WTC11 (cell line): ENCODE data around the gene ZKSCAN7. TPM values are rescaled to one million over a fixed set of nuclear protein-coding genes. Genes with fewer than 3 reads are reported as not detected.

Source experiments
- ATAC-seq: fragments of 200-7000 bp; cut with Tn5 transposase; 2 replicates; pipeline ENCODE4 v1.10.0; 2021; ENCODE audit warnings: mild to moderate bottlenecking, moderate library complexity
- CTCF ChIA-PET: fragments of 300-600 bp; sonication (Branson Sonifier 250); formaldehyde crosslinking; loops from one replicate; lab custom pipeline; 2021; ENCODE audit warnings: antibody characterized with exemption; lab: Charles Lee
- POLR2A ChIA-PET: fragments of 350-600 bp; sonication (Branson Sonifier 250); formaldehyde crosslinking; loops from one replicate; lab custom pipeline; 2021; ENCODE audit warnings: antibody characterized with exemption; lab: Charles Lee
- DNase-seq: peaks from one replicate; pipeline ENCODE4 v3.0.0; 2021; ENCODE audit warnings: low spot score
- H3K27ac Mint-ChIP-seq: 2 replicates; pipeline ENCODE4 v1.8.0; 2021; ENCODE audit warnings: mixed read lengths
- H3K27me3 Mint-ChIP-seq: 2 replicates; pipeline ENCODE4 v1.8.0; 2021; ENCODE audit warnings: low read depth, mild to moderate bottlenecking, moderate library complexity, mixed read lengths
- H3K36me3 Mint-ChIP-seq: 2 replicates; pipeline ENCODE4 v1.8.0; 2021; ENCODE audit warnings: mixed read lengths
- H3K4me1 Mint-ChIP-seq: 2 replicates; pipeline ENCODE4 v1.8.0; 2022; ENCODE audit warnings: mixed read lengths
- H3K4me3 Mint-ChIP-seq: 2 replicates; pipeline ENCODE4 v1.8.0; 2021; ENCODE audit warnings: mild to moderate bottlenecking, moderate library complexity, mixed read lengths
- H3K9me3 Mint-ChIP-seq: 2 replicates; pipeline ENCODE4 v1.8.0; 2021; ENCODE audit warnings: mixed read lengths
- ESRRA ChIP-seq: sonication (generic); formaldehyde crosslinking; IDR thresholded peaks from 2 replicates; pipeline ENCODE4 v1.8.1; 2022; ENCODE audit warnings: mild to moderate bottlenecking, missing genetic modification reagents, borderline replicate concordance
- FOXP1 ChIP-seq: sonication (generic); formaldehyde crosslinking; IDR thresholded peaks from 2 replicates; pipeline ENCODE4 v1.8.0; 2022; ENCODE audit warnings: missing genetic modification reagents, mild to moderate bottlenecking, moderate library complexity, borderline replicate concordance
- GRHL2 ChIP-seq: fragments of 250-450 bp; sonication (Bioruptor Pico); IDR thresholded peaks from 2 replicates; pipeline ENCODE4 v1.8.0; 2022; ENCODE audit warnings: mild to moderate bottlenecking, moderate library complexity; ENCODE audit not compliant: insufficient replicate concordance, severe bottlenecking
- GTF2I ChIP-seq: fragments of 250-450 bp; sonication (Bioruptor Pico); conservative IDR thresholded peaks from 2 replicates; pipeline ENCODE4 v1.4.0; 2021; ENCODE audit warnings: mild to moderate bottlenecking
- JAZF1 ChIP-seq: fragments of 250-450 bp; sonication (Bioruptor Pico); IDR thresholded peaks from 2 replicates; pipeline ENCODE4 v1.9.0; 2021; ENCODE audit warnings: moderate library complexity, mild to moderate bottlenecking, inconsistent platforms
- OVOL2 ChIP-seq: fragments of 250-450 bp; sonication (Bioruptor Pico); IDR thresholded peaks from 2 replicates; pipeline ENCODE4 v1.9.0; 2021; ENCODE audit warnings: mild to moderate bottlenecking, borderline replicate concordance
- SMAD4 ChIP-seq: sonication (generic); formaldehyde crosslinking; IDR thresholded peaks from 2 replicates; pipeline ENCODE4 v1.8.0; 2022; ENCODE audit warnings: mild to moderate bottlenecking, missing genetic modification reagents
- ZNF121 ChIP-seq: sonication (generic); formaldehyde crosslinking; IDR thresholded peaks from 2 replicates; pipeline ENCODE4 v1.8.0; 2023; ENCODE audit warnings: missing genetic modification reagents
- ZNF232 ChIP-seq: sonication (generic); formaldehyde crosslinking; IDR thresholded peaks from 2 replicates; pipeline ENCODE4 v1.8.0; 2022; ENCODE audit warnings: mild to moderate bottlenecking, missing genetic modification reagents
- ZNF416 ChIP-seq: fragments of 250-450 bp; sonication (Bioruptor Pico); IDR thresholded peaks from 2 replicates; pipeline ENCODE4 v1.9.0; 2021; ENCODE audit warnings: mild to moderate bottlenecking, inconsistent platforms
- total RNA-seq: library from RNA; stranded (reverse); gene quantifications from 3 replicates; pipeline ENCODE4 v1.2.3, GENCODE V29; 2021
- TF ChIP-seq, protein P1 (sequence below): sonication (generic); formaldehyde crosslinking; IDR thresholded peaks from 2 replicates; pipeline ENCODE4 v1.8.0; 2022; ENCODE audit warnings: mild to moderate bottlenecking, missing genetic modification reagents
- TF ChIP-seq, protein P2 (sequence below): sonication (generic); formaldehyde crosslinking; conservative IDR thresholded peaks from 2 replicates; pipeline ENCODE4 v1.8.1; 2022; ENCODE audit warnings: mild to moderate bottlenecking, missing genetic modification reagents
- TF ChIP-seq, protein P3 (sequence below): sonication (generic); formaldehyde crosslinking; IDR thresholded peaks from 2 replicates; pipeline ENCODE4 v1.8.0; 2023; ENCODE audit warnings: missing genetic modification reagents, mild to moderate bottlenecking, borderline replicate concordance
- TF ChIP-seq, protein P4 (sequence below): sonication (generic); formaldehyde crosslinking; IDR thresholded peaks from 2 replicates; pipeline ENCODE4 v1.8.1; 2023; ENCODE audit warnings: mild to moderate bottlenecking, missing genetic modification reagents
- TF ChIP-seq, protein P5 (sequence below): fragments of 250-450 bp; sonication (Bioruptor Pico); conservative IDR thresholded peaks from 2 replicates; pipeline ENCODE4 v1.9.0; 2021; ENCODE audit warnings: mild to moderate bottlenecking
- TF ChIP-seq, protein P6 (sequence below): sonication (generic); formaldehyde crosslinking; IDR thresholded peaks from 2 replicates; pipeline ENCODE4 v1.8.0; 2023; ENCODE audit warnings: missing genetic modification reagents
- TF ChIP-seq, protein P7 (sequence below): fragments of 250-450 bp; sonication (Bioruptor Pico); IDR thresholded peaks from 2 replicates; pipeline ENCODE4 v1.9.0; 2021; ENCODE audit warnings: moderate library complexity, mild to moderate bottlenecking, inconsistent platforms, borderline replicate concordance
- TF ChIP-seq, protein P8 (sequence below): sonication (generic); formaldehyde crosslinking; IDR thresholded peaks from 2 replicates; pipeline ENCODE4 v1.8.1; 2023; ENCODE audit warnings: mild to moderate bottlenecking, missing genetic modification reagents

ZKSCAN7 gene
- total RNA-seq, 1 experiment from 2014 or later = 9.4 TPM

DNA sequence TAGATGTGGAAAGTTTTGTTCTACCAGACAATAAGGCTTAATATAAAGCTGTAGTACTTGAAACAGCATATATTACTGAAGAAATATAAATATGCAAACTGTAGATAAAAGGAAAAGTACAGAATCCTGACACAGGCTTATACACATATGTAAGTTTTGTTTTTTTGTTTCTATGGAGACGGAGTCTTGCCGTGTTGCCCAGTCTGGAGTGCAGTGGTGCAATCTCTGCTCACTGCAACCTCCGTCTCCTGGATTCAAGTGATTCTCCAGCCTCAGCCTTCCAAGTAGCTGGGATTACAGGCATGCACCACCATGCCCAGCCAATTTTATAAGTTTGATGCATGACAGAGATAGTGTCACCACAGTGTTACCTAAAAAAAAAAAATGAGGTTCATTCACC is 48.4 kb upstream of the ZKSCAN7 start:
- CTCF ChIA-PET = no interaction called here
- H3K9me3 Mint-ChIP-seq = peaks cover 16% of the 10 kb centered on the region
- H3K36me3 Mint-ChIP-seq = peaks cover 24% of the 10 kb centered on the region
- DNase-seq (no peak), ATAC-seq (no peak)
- POLR2A ChIA-PET = interaction anchor here (2.0 kb wide), 1 partner anchor 169 kb away, joined by 4 read pairs; the partner anchor contains the start of gene TCAIM
- H3K27me3 Mint-ChIP-seq = peaks cover under 1% of the 10 kb centered on the region; the same call in 1 of the 2 replicates
- no peak overlapping the region; the same call in 1 of the 2 replicates for H3K27ac Mint-ChIP-seq
- H3K4me3 Mint-ChIP-seq = no peak overlapping the region
- TF ChIP-seq, protein P1, sequence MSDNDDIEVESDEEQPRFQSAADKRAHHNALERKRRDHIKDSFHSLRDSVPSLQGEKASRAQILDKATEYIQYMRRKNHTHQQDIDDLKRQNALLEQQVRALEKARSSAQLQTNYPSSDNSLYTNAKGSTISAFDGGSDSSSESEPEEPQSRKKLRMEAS (CRISPR knock-in tag) = no peak
- TF ChIP-seq ZNF121 = peak; percentile 74; the same call in 1 of the 2 replicates
- no peak for TF ChIP-seq FOXP1 (CRISPR knock-in tag)
- TF ChIP-seq ZNF416 = no peak
- TF ChIP-seq GRHL2 (CRISPR knock-in tag) = no peak
- TF ChIP-seq ZNF232 (CRISPR knock-in tag) = no peak
- no peak for TF ChIP-seq OVOL2 (CRISPR knock-in tag)
- H3K4me1 Mint-ChIP-seq = peaks cover 29% of the 10 kb centered on the region

DNA sequence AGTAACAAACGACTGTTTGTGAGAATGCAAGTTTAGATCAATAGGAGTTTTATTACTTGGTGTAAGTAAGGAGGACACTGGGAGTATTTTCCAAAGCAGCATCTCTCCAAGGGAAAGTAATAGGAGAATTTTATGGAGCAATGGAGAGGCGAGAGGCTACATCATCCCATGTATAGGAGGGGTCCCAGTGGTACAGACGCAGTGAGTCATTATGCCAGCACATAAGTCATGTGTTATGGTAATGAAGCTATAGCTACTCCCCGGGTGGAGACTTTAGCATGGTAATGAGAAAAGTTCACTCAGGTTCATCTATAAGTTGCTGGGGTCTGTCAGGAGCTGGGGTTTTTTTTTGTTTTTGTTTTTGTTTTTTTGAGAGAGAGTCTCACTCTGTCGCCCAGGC is 48.0 kb upstream of the ZKSCAN7 start:
- ATAC-seq (peak; percentile 67), DNase-seq (no peak)
- POLR2A ChIA-PET = interaction anchor here (2.0 kb wide), 1 partner anchor 169 kb away, joined by 4 read pairs; the partner anchor contains the start of gene TCAIM
- Mint-ChIP-seq H3K36me3 (peaks cover 20% of the 10 kb centered on the region), H3K9me3 (peaks cover 12% of the 10 kb centered on the region), H3K27me3 (peaks cover 3% of the 10 kb centered on the region; the same call in 1 of the 2 replicates), H3K27ac (no peak overlapping the region; the same call in 1 of the 2 replicates), H3K4me3 (no peak overlapping the region), H3K4me1 (peaks cover 33% of the 10 kb centered on the region)
- TF ChIP-seq, protein P2, sequence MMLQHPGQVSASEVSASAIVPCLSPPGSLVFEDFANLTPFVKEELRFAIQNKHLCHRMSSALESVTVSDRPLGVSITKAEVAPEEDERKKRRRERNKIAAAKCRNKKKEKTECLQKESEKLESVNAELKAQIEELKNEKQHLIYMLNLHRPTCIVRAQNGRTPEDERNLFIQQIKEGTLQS = no peak
- no peak for TF ChIP-seq GRHL2 (CRISPR knock-in tag)
- no peak for TF ChIP-seq JAZF1
- TF ChIP-seq, protein P3, sequence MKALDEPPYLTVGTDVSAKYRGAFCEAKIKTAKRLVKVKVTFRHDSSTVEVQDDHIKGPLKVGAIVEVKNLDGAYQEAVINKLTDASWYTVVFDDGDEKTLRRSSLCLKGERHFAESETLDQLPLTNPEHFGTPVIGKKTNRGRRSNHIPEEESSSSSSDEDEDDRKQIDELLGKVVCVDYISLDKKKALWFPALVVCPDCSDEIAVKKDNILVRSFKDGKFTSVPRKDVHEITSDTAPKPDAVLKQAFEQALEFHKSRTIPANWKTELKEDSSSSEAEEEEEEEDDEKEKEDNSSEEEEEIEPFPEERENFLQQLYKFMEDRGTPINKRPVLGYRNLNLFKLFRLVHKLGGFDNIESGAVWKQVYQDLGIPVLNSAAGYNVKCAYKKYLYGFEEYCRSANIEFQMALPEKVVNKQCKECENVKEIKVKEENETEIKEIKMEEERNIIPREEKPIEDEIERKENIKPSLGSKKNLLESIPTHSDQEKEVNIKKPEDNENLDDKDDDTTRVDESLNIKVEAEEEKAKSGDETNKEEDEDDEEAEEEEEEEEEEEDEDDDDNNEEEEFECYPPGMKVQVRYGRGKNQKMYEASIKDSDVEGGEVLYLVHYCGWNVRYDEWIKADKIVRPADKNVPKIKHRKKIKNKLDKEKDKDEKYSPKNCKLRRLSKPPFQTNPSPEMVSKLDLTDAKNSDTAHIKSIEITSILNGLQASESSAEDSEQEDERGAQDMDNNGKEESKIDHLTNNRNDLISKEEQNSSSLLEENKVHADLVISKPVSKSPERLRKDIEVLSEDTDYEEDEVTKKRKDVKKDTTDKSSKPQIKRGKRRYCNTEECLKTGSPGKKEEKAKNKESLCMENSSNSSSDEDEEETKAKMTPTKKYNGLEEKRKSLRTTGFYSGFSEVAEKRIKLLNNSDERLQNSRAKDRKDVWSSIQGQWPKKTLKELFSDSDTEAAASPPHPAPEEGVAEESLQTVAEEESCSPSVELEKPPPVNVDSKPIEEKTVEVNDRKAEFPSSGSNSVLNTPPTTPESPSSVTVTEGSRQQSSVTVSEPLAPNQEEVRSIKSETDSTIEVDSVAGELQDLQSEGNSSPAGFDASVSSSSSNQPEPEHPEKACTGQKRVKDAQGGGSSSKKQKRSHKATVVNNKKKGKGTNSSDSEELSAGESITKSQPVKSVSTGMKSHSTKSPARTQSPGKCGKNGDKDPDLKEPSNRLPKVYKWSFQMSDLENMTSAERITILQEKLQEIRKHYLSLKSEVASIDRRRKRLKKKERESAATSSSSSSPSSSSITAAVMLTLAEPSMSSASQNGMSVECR (CRISPR knock-in tag) = no peak
- TF ChIP-seq, protein P4, sequence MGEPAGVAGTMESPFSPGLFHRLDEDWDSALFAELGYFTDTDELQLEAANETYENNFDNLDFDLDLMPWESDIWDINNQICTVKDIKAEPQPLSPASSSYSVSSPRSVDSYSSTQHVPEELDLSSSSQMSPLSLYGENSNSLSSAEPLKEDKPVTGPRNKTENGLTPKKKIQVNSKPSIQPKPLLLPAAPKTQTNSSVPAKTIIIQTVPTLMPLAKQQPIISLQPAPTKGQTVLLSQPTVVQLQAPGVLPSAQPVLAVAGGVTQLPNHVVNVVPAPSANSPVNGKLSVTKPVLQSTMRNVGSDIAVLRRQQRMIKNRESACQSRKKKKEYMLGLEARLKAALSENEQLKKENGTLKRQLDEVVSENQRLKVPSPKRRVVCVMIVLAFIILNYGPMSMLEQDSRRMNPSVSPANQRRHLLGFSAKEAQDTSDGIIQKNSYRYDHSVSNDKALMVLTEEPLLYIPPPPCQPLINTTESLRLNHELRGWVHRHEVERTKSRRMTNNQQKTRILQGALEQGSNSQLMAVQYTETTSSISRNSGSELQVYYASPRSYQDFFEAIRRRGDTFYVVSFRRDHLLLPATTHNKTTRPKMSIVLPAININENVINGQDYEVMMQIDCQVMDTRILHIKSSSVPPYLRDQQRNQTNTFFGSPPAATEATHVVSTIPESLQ = no peak
- TF ChIP-seq, protein P5, sequence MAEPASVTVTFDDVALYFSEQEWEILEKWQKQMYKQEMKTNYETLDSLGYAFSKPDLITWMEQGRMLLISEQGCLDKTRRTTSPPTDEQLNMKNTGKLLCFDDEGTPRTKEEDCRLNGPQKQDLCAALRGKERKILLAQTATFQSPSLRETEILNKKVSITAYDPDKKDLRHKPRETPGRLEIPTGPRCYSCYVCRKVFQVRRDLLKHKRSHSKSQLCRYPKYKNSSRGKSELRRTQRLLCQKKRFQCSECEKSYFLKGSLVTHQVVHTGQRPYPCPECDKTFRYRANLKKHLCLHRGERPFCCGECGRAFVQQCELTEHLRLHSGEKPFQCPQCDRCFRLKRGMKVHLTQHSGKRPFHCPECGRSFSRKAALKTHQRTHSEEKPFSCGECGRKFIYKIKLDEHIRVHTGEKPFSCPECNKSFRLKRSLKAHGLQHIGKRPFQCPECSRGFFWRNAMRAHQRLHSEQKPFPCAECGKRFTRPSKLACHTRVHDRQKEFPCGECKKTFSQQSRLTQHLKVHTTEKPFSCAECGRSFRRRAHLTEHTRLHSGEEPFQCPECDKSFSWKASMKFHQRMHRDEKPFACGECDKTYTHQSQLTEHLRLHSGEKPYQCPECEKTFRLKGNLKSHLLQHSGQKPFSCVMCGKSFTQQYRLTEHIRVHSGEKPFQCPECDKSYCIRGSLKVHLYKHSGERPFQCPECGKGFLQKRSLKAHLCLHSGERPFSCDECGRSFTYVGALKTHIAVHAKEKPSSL (CRISPR knock-in tag) = no peak
- TF ChIP-seq GTF2I (CRISPR knock-in tag) = no peak
- no peak for TF ChIP-seq ESRRA (CRISPR knock-in tag)
- TF ChIP-seq, protein P6, sequence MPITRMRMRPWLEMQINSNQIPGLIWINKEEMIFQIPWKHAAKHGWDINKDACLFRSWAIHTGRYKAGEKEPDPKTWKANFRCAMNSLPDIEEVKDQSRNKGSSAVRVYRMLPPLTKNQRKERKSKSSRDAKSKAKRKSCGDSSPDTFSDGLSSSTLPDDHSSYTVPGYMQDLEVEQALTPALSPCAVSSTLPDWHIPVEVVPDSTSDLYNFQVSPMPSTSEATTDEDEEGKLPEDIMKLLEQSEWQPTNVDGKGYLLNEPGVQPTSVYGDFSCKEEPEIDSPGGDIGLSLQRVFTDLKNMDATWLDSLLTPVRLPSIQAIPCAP (CRISPR knock-in tag) = no peak
- TF ChIP-seq, protein P7, sequence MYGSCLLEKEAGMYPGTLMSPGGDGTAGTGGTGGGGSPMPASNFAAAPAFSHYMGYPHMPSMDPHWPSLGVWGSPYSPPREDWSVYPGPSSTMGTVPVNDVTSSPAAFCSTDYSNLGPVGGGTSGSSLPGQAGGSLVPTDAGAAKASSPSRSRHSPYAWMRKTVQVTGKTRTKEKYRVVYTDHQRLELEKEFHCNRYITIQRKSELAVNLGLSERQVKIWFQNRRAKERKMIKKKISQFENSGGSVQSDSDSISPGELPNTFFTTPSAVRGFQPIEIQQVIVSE (CRISPR knock-in tag) = no peak
- no peak for TF ChIP-seq ZNF121
- TF ChIP-seq, protein P8, sequence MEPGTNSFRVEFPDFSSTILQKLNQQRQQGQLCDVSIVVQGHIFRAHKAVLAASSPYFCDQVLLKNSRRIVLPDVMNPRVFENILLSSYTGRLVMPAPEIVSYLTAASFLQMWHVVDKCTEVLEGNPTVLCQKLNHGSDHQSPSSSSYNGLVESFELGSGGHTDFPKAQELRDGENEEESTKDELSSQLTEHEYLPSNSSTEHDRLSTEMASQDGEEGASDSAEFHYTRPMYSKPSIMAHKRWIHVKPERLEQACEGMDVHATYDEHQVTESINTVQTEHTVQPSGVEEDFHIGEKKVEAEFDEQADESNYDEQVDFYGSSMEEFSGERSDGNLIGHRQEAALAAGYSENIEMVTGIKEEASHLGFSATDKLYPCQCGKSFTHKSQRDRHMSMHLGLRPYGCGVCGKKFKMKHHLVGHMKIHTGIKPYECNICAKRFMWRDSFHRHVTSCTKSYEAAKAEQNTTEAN (CRISPR knock-in tag) = no peak
- TF ChIP-seq ZNF232 (CRISPR knock-in tag) = no peak
- TF ChIP-seq SMAD4 (CRISPR knock-in tag) = no peak
- CTCF ChIA-PET = no interaction called here
